Heart left ventricle (tissue), 13 donors: ENCODE measurements around the gene MICAL1.

ENCODE experiments used
- CTCF ChIP-seq, 12 donors: fragments of 200-600 bp; sonication (generic) in 4 of 12; IDR thresholded peaks; one replicate each; pipeline versions ENCODE4 v1.5.0 to v1.8.0; 2018 to 2022; ENCODE audit warnings: antibody characterized with exemption in 12 of 12, mild to moderate bottlenecking in 5 of 12
- POLR2A ChIP-seq, 2 donors: fragments of 450-650 bp; IDR thresholded peaks; one replicate each; pipeline ENCODE4 v1.6.1; 2017; ENCODE audit warnings: antibody characterized with exemption in 2 of 2, mild to moderate bottlenecking in 2 of 2, moderate library complexity in 2 of 2
- donor health status: ischemic (EF 13 %, LVEDD 7.1; RV severe dilation, severe dysfunction).
- donor health status: DM: no; HTN: yes; CAD: no.
- donor health status: DM: no; HTN: no; CAD: no.
- donor health status: ischemic (EF 25% LVEDD 6.9; RV normal size, moderate dysfunction).
- donor health status: ischemic (EF 25% LVEDD 5.7; RV mildly dilated, moderate dysfunction).
- donor health status: ischemic (EF 35%, LVEDD 5.7; RV mildly dilated, moderate dysfunction).
- donor health status: nonischemic (EF 11% LVEDD 7.7; RV severe dilation, severe dysfunction).
- donor health status: DM: yes; HTN: yes; CAD: no.
- donor health status: PGD.
- donor health status: ischemic (EF 29% LVEDD 5.4; RV normal size, mild dysfunction).
- donor health status: nonischemic (EF 23%, LVEDD 6.1; RV moderate dilation, normal function).

GRCh38 chr6:109460161-109460829, 4.7 kb upstream of the MICAL1 start:
- TF ChIP-seq POLR2A (IDR thresholded peaks at IDR 0.05) = no peak
- no peak for TF ChIP-seq CTCF (IDR thresholded peaks at IDR 0.05)
